Endothelial cell of umbilical vein (primary cell): ENCODE data around the gene PPP1R8.

Experiments used
- EZH2 ChIP-seq: IDR thresholded peaks from 2 replicates; pipeline ENCODE4 v1.6.1; 2012; ENCODE audit warnings: borderline replicate concordance, low read depth, mild to moderate bottlenecking, moderate library complexity, low read length, inconsistent platforms; ENCODE audit not compliant: severe bottlenecking
- POLR2A ChIP-seq: IDR thresholded peaks from 2 replicates; pipeline ENCODE4 v1.6.1; 2012; ENCODE audit warnings: low read depth, mild to moderate bottlenecking, control low read depth, low read length
- TF ChIP-seq, protein P1 (sequence below), 2 donors: IDR thresholded peaks; 1 replicate in 1 of 2; 2 replicates in 1 of 2; pipeline ENCODE4 v1.5.1; 2011; ENCODE audit warnings: low read length in 2 of 2, mild to moderate bottlenecking in 2 of 2, moderate library complexity in 2 of 2, control low read depth in 1 of 2, inconsistent platforms in 1 of 2, low read depth in 1 of 2; ENCODE audit not compliant: insufficient read depth in 1 of 2; ENCODE audit errors: extremely low read depth in 1 of 2

- TF ChIP-seq EZH2 (no peak), POLR2A (no peak)
- TF ChIP-seq, protein P1, sequence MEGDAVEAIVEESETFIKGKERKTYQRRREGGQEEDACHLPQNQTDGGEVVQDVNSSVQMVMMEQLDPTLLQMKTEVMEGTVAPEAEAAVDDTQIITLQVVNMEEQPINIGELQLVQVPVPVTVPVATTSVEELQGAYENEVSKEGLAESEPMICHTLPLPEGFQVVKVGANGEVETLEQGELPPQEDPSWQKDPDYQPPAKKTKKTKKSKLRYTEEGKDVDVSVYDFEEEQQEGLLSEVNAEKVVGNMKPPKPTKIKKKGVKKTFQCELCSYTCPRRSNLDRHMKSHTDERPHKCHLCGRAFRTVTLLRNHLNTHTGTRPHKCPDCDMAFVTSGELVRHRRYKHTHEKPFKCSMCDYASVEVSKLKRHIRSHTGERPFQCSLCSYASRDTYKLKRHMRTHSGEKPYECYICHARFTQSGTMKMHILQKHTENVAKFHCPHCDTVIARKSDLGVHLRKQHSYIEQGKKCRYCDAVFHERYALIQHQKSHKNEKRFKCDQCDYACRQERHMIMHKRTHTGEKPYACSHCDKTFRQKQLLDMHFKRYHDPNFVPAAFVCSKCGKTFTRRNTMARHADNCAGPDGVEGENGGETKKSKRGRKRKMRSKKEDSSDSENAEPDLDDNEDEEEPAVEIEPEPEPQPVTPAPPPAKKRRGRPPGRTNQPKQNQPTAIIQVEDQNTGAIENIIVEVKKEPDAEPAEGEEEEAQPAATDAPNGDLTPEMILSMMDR (IDR thresholded peaks at IDR 0.05; ENCODE audit: extremely low read depth in 1 of 2, insufficient read depth in 1 of 2, low read depth in 1 of 2, low read length in 2 of 2), result peak; percentile 93 to 97
Observed at GRCh38 chr1:27858072-27858948, 27.7 kb downstream of the PPP1R8 start.
